ENCODE data around the gene DNAJC3. TPM values are rescaled to one million over a fixed set of nuclear protein-coding genes. Genes with fewer than 3 reads are reported as not detected.
"Not testable (repeated sequence)": the region's sequence is repeated elsewhere in the genome, so short reads cannot be mapped to it uniquely, and the experiment has no call there.

DNAJC3 gene
- total RNA-seq, 1 experiment from 2014 or later = 12.2 TPM

- in situ Hi-C loops (cut with HindIII; ENCODE audit: low pct_unique_long_range_greater_than_20kb, low sequenced_read_pairs) = no loop called here
- DNase-seq (ENCODE audit: low read depth) = no peak
Observed at GRCh38 chr13:95745752-95746151, 68.8 kb downstream of the DNAJC3 start.

- in situ Hi-C loops (cut with HindIII; ENCODE audit: low pct_unique_long_range_greater_than_20kb, low sequenced_read_pairs) = no loop called here
Observed at GRCh38 chr13:95749545-95749944, 72.6 kb downstream of the DNAJC3 start.

GRCh38 chr13:95752677-95753076 is 75.7 kb downstream of the DNAJC3 start:
- no peak for DNase-seq (ENCODE audit: low read depth)
- in situ Hi-C loops (cut with HindIII; ENCODE audit: low pct_unique_long_range_greater_than_20kb, low sequenced_read_pairs) = no loop called here

More at GRCh38 chr13:95749545-95749944, 72.6 kb downstream of the DNAJC3 start:
- DNase-seq (ENCODE audit: low read depth) = no peak

GRCh38 chr13:95754069-95754468 is 77.1 kb downstream of the DNAJC3 start:
- in situ Hi-C loops (cut with HindIII; ENCODE audit: low pct_unique_long_range_greater_than_20kb, low sequenced_read_pairs) = no loop called here
- no peak for DNase-seq (ENCODE audit: low read depth)

GRCh38 chr13:95756072-95756471 is 79.1 kb downstream of the DNAJC3 start:
- in situ Hi-C loops (cut with HindIII; ENCODE audit: low pct_unique_long_range_greater_than_20kb, low sequenced_read_pairs) = no loop called here
- no peak for DNase-seq (ENCODE audit: low read depth)

DNA sequence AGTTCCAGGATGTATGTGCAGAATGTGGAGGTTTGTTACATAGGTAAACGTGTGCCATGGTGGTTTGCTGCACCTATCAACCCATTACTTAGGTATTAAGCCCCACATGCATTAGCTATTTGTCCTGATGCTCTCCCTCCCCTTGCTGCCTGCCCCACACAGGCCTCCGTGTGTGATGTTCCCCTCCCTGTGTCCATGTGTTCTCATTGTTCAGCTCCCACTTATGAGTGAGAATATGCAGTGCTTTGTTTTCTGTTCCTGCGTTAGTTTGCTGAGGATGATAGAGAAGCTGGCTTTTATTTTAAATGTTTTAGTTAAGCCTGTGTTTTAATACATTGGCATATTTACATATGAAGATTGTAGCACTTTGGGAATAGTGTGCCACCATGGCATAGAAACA is 85.7 kb downstream of the DNAJC3 start:
- in situ Hi-C loops (cut with HindIII; ENCODE audit: low pct_unique_long_range_greater_than_20kb, low sequenced_read_pairs); DNase-seq (ENCODE audit: low read depth): not testable (repeated sequence)

GRCh38 chr13:95763601-95764000 is 86.7 kb downstream of the DNAJC3 start:
- in situ Hi-C loops (cut with HindIII; ENCODE audit: low pct_unique_long_range_greater_than_20kb, low sequenced_read_pairs) = no loop called here
- DNase-seq (ENCODE audit: low read depth) = no peak

DNA sequence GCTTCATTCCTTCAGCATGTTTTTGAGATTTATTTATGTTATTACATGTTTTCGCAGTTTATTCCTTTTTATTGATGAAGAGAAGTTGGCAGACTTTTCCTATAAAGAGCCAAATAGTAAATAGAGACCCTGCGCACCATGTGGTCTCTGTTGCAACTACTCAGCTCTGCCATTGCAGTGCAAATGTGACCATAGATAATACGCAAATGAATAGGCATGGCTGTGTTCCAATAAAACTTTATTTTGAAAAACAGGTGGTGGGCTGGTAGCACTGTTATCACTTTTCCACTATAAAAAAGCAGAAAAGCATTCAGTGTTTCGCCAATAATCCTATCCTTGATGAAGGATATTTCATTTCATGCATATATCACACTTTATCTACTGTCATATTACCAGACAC is 95.0 kb downstream of the DNAJC3 start:
- no peak for DNase-seq (ENCODE audit: low read depth)
- in situ Hi-C loops (cut with HindIII; ENCODE audit: low pct_unique_long_range_greater_than_20kb, low sequenced_read_pairs) = no loop called here

GRCh38 chr13:95779522-95779921 is 102.6 kb downstream of the DNAJC3 start:
- in situ Hi-C loops (cut with HindIII; ENCODE audit: low pct_unique_long_range_greater_than_20kb, low sequenced_read_pairs) = no loop called here
- DNase-seq (ENCODE audit: low read depth) = no peak

DNA sequence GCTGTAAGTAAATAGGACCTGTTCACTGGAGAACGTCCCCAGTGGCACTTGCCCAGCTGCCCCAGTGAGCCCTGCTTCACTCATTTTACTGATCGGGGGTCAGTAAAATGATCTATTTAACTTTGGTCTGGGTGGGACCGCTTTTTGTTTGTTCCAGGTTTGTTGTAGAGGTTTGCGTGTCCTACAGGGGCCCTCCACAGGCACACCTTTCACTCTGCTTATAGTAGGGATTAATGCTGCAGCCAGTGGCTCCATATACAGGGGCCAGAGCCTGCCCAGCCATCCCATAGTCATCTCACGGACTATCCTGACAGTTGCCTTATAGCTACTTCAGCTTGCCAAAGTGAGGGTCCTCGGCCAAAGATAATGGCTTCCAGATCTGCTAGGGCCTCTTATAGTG is 104.1 kb downstream of the DNAJC3 start:
- in situ Hi-C loops (cut with HindIII; ENCODE audit: low pct_unique_long_range_greater_than_20kb, low sequenced_read_pairs) = no loop called here
- DNase-seq (ENCODE audit: low read depth) = no peak

GRCh38 chr13:95781940-95782339 is 105.0 kb downstream of the DNAJC3 start:
- in situ Hi-C loops (cut with HindIII; ENCODE audit: low pct_unique_long_range_greater_than_20kb, low sequenced_read_pairs); DNase-seq (ENCODE audit: low read depth): not testable (repeated sequence)

DNA sequence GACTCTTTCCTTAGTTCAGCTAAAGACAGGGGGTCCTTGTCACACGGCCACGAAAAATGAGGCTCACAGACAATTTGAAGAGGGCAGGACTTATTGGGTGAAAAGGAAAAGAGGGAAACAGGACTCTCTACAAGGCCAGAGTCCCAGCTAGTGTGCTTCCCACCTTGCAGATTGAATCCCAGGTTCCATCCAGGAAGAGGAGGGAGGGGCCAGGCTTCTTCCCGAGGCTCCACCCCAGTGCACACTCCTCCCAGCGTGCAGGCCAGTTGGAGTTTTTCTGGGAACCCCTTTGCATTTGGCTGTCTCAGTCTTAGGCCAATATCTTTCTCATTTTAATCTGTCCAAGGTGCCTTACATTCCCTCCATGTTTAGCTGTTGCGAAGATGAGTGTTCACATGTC is 106.8 kb downstream of the DNAJC3 start:
- DNase-seq (ENCODE audit: low read depth) = no peak
- in situ Hi-C loops (cut with HindIII; ENCODE audit: low pct_unique_long_range_greater_than_20kb, low sequenced_read_pairs) = no loop called here

DNA sequence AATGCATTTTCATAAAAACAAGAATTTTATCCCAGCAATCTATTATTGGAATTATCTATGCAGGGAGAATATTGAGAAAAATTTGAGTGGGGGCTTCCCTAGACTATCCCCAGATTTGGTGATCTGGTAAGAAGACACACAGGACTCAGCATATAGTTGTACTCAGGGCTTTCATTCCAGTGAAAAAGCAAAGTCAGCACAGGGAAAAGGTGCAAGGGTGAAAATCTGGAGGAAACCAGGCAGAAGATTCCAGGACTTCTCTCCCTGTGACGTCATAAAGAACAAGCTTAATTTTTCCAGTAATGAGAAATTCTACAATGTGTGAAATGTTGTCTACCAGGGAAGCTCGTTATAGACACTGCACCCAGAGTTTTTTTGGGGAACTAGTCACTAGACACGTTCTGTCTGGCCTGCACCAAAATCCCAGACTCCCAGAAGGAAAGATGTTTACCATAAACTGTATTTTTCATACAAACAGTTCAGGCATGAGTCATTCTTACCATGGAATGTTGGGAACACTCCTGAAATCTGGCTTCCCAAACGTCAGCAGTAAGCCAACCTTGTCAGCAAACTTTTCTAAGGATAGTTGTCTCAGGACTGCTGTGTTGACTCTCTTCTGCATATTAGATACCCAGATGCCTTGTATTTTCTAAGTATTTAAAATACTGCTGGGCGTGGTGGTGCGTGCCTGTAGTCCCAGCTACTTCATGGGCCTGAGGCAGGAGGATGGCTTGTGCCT is 107.4 kb downstream of the DNAJC3 start:
- peak; percentile 30 for DNase-seq (ENCODE audit: low read depth)
- in situ Hi-C loops (cut with HindIII; ENCODE audit: low pct_unique_long_range_greater_than_20kb, low sequenced_read_pairs) = no loop called here

DNA sequence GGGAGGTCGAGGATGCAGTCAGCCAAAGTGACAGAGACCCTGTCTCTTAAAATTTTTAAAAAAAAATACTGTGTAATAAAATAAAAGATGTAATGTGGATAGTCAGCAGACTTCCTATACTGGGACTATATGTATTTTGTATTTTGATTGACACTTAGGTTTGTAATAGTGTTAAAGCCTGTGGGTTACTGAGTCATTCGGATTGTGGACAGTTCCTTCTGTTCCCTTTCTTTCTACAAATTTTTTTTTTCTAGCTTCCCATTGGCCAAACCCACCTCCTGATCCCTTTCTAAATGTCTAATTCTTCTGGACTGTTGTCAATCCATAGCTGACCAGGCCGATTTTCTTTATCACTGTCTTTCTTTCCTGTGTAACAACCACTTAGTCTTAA is 108.0 kb downstream of the DNAJC3 start:
- in situ Hi-C loops (cut with HindIII; ENCODE audit: low pct_unique_long_range_greater_than_20kb, low sequenced_read_pairs) = no loop called here
- DNase-seq (ENCODE audit: low read depth) = no peak

DNA sequence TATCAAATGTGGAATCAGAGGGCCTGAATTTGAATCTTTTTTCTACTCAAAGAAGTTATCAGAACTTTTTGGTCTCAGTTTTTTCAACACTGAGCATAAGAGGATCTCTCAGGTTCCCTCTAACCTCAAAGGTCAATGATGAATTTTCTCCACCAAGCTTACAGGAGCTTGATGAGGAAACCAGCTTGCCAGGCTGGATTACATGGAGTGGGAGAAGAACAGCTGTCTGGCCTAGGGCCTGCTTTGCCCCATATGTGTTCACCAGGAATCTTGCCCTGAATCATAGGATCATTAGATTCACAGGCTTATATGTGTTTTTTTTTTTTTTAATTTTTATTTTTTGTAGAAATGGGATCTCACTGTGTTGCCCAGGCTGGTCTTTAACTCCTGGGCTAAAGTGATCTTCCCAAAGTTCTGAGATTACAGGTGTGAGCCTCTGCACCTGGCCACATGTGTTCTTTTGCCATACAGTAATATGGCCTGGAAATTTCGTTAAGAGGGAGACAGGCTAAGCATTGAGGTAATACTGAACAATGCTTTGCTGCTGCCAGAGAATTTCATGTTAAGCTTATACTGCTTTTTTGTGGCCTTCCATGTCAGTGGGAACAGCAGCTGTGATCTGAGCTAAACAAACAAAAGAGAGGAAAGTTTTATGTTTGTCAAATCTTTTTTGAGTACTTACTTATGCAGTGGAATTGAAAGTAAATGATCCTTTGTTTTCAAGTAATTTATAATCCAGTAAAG is 110.6 kb downstream of the DNAJC3 start:
- in situ Hi-C loops (cut with HindIII; ENCODE audit: low pct_unique_long_range_greater_than_20kb, low sequenced_read_pairs) = no loop called here
- no peak for DNase-seq (ENCODE audit: low read depth)

- in situ Hi-C loops (cut with HindIII; ENCODE audit: low pct_unique_long_range_greater_than_20kb, low sequenced_read_pairs) = no loop called here
- no peak for DNase-seq (ENCODE audit: low read depth)
Observed at GRCh38 chr13:95788100-95788463, 111.1 kb downstream of the DNAJC3 start.

DNA sequence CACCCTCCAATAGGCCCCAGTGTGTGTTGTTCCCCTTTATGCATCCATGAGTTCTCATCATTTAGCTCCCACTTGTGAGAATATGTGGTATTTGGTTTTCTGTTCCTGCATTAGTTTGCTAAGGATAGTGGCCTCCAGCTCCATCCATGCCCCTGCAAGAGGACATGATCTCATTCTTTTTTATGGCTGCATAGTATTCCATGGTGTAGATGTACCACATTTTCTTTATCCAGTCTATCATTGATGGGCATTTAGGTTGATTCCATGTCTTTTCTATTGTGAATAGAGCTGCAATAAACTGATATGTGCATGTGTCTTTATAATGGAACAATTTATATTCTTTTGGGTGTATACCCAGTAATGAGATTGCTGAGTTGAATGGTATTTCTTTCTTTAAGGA is 112.4 kb downstream of the DNAJC3 start:
- in situ Hi-C loops (cut with HindIII; ENCODE audit: low pct_unique_long_range_greater_than_20kb, low sequenced_read_pairs) = not testable (repeated sequence)

DNA sequence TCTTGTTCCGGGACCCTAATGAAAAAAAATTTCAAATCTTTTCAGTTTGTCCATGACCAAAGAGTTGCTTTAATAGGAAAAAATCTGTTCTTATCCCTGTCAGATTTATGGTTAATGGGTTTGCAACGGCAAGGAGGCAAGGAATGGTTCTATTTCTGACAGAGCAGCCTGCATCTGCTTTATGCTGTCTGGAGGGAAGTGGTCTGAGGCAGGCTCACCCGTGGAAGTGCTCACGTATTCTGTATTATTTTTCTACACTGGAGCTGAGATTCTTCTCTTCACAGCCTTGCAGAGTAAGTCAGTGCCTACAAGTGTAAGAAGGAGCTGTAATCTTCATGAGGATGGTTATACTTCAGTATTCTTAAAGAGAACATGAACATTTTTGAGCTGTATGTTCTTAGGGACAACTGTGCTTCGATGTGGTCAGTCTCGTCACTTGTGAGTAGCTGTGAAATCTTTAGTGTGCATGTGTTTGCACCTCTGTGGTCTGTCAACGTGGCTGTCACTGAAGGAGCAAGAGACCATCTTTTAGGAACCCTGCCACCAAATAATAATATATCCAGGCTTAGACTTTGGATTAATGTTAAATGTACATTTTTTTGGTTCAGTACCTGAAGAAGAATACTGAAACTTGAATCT is 114.3 kb downstream of the DNAJC3 start:
- DNase-seq (ENCODE audit: low read depth) = no peak
- in situ Hi-C loops (cut with HindIII; ENCODE audit: low pct_unique_long_range_greater_than_20kb, low sequenced_read_pairs) = no loop called here

More for the DNA sequence above, 112.4 kb downstream of the DNAJC3 start:
- DNase-seq (ENCODE audit: low read depth) = not testable (repeated sequence)

DNA sequence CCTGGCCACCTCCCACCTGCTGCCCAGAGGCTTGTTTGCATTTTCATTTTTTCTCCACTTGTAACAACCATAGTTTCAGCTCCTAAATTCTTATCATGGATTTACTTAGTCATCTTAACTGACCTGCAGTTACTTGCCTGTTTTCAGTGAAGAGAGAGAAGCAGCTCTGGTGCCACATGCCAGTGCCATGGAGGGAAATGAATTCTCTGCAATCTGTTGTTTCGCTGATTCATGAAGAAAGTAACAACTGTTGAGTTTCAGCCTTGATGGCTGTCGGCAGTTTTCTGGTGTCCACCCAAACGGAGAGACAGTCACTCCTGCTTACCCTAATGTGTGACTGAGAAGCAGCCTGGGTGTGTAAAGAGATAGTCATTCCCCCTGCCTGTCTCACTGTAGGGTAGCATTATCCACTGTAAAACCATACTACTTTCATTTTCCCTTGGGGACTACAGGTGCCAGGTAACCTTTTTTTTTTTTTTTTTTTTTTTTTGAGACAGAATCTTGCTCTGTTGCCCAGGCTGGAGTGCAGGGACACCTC is 116.1 kb downstream of the DNAJC3 start:
- no peak for DNase-seq (ENCODE audit: low read depth)
- in situ Hi-C loops (cut with HindIII; ENCODE audit: low pct_unique_long_range_greater_than_20kb, low sequenced_read_pairs) = no loop called here

Measured in Caki2 (cell line).